Measurements from ENCODE around the gene RNU1-4.
"Not testable (repeated sequence)": the region's sequence is repeated elsewhere in the genome, so short reads cannot be mapped to it uniquely, and the experiment has no call there.

- not testable (repeated sequence) for TF ChIP-seq CTCF (conservative IDR thresholded peaks at IDR 0.05; ENCODE audit: low read depth in 2 of 2); EZH2phosphoT487 (IDR thresholded peaks at IDR 0.05; ENCODE audit: unreplicated experiment); EZH2 (IDR thresholded peaks at IDR 0.05; ENCODE audit: low read depth, unreplicated experiment); CREB1 (CRISPR knock-in tag; IDR thresholded peaks at IDR 0.05; ENCODE audit: low read depth); NANOG (IDR thresholded peaks at IDR 0.05; ENCODE audit: borderline replicate concordance); POLR2AphosphoS5 (IDR thresholded peaks at IDR 0.05; ENCODE audit: low read depth); REST (IDR thresholded peaks at IDR 0.05; ENCODE audit: unreplicated experiment); ETS1 (IDR thresholded peaks at IDR 0.05); JUNB (IDR thresholded peaks at IDR 0.05; ENCODE audit: unreplicated experiment); ZNF331 (CRISPR knock-in tag; IDR thresholded peaks at IDR 0.05; ENCODE audit: low read depth); STAT1 (IDR thresholded peaks at IDR 0.05; ENCODE audit: unreplicated experiment); ZNF462 (CRISPR knock-in tag; IDR thresholded peaks at IDR 0.05); ZNF114 (CRISPR knock-in tag; IDR thresholded peaks at IDR 0.05)
Observed at GRCh38 chr1:16776835-16777234, 36.5 kb downstream of the RNU1-4 start.
